ENCODE data around the gene ELANE.
"Not testable (repeated sequence)": the region's sequence is repeated elsewhere in the genome, so short reads cannot be mapped to it uniquely, and the experiment has no call there.

The ELANE gene

GRCh38 chr19:862581-863314 lies 10.6 kb downstream of the ELANE start:
- peak; percentile 70 for DNase-seq (ENCODE audit: low spot score)

GRCh38 chr19:863315-863620 lies 11.2 kb downstream of the ELANE start:
- DNase-seq (ENCODE audit: low spot score), result no peak

GRCh38 chr19:866769-867300 lies 14.7 kb downstream of the ELANE start:
- DNase-seq (ENCODE audit: low spot score), result no peak

- no peak for DNase-seq (ENCODE audit: low spot score)
Measured at GRCh38 chr19:867301-867793, 15.2 kb downstream of the ELANE start.

DNA sequence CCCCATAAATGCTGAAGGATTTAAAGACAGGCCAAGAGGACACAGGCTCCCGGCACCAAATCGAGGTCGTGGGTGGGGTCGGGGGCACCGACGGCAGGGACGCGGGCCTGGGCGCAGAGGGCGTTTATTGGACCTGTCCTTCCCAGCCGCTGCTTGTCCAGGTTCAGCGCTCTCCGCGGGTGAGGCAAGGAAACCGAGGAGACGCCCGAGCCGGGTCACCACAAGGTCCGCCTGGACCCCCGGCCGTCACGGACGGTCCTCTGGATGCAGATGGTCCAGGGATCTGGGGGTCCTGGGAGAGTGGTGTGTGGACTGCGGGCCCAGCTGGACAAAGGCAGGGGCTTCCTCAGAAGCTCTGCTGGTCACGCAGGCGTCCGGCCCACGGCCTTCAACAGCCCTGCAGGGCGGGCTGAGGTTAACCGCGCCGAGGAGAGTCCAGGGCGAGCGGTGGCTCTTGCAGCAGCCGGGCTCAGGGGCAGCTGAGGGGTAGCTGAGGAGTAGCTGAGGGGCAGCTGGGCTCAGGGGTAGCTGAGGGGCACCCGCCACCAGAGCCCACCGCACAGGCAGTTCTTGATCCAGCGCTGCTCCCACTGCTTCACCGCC lies 15.9 kb downstream of the ELANE start:
- DNase-seq (ENCODE audit: low spot score), result no peak

DNA sequence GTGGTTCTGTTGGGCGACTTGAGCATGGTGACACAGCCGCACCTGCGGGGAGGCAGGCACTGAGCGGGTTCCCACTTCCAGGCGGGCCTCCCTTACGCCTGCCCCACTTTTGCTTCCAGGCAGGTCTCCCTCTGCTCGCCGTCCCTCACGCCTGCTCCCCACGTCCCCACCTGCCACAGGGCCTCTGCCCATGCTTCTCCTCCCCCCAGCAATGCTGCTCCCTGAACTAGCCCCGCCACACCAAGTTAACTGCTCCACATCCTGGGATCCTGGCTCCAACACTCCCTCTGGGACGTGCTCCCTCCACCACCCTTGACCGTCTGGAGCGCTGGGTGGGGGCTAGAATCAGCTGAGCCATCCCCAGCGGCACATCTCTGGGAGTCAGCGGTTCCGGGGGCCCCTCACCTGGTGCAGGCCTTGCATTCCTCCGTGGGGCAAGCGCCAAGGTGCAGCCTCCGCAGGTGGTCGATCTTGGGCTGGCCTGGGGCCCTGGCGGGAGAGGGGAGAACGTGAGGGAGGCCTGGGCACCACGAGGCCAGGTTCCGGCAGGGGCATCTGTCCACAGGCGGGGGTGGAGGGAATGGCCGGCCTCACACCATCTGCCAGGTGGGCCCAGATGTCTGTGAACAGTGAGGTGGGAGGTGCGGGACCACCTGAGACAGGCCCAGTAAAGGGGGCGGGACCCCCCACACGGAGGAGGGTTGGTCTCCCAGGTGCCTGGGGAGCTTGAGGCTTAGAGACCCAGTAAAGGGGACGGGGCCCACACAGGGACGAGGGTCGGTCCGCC lies 16.5 kb downstream of the ELANE start:
- DNase-seq (ENCODE audit: low spot score), result no peak

DNA sequence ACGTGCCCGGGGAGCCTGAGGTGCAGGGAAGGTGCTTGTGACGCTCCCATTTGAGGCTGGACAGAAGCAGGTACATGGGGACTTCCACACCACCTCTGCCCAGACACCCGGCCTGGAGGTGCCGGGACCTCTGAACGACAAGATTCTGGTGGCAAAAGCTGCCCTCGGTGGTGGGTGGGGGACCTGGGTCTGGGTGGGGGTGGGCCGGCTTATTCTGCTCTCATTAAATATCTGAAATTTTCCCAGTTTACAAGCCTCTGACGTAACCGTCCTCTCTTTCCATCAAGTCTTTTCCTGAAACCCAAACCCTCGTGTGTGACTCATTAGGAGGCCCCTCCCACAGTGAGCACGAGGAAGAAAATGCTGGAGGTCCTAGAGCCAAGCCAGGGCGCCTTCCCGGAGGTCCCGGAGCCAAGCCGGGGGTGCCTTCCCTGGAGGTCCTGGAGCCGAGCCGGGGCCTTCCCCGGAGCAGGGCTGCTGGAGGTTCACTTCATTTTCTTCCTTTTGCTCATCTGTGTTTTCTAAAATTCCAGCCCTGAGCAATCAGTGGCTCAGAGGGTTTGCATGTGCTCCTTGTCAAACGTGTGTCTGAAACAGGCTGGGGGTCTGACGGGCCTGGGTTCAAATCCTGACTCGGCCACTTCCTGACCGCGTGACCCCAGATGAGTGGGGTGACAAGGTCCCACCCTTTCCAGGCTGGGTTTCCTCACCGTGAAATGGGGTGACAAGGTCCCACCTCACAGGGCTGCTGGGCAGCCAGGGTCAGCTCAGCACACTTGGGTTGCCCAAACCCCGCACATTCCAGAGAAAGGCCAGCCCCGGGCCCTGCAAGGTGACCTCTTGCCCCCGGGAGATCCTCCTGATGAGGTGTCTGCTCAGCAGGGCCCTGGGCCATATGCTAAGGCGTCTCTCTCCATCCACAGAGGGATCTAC lies 17.4 kb downstream of the ELANE start:
- no peak for DNase-seq (ENCODE audit: low spot score)

- no peak for DNase-seq (ENCODE audit: low spot score)
Measured at GRCh38 chr19:870314-870713, 18.2 kb downstream of the ELANE start.

- no peak for DNase-seq (ENCODE audit: low spot score)
Measured at GRCh38 chr19:870963-871401, 18.9 kb downstream of the ELANE start.

GRCh38 chr19:871446-872265 lies 19.6 kb downstream of the ELANE start:
- DNase-seq (ENCODE audit: low spot score), result no peak

DNA sequence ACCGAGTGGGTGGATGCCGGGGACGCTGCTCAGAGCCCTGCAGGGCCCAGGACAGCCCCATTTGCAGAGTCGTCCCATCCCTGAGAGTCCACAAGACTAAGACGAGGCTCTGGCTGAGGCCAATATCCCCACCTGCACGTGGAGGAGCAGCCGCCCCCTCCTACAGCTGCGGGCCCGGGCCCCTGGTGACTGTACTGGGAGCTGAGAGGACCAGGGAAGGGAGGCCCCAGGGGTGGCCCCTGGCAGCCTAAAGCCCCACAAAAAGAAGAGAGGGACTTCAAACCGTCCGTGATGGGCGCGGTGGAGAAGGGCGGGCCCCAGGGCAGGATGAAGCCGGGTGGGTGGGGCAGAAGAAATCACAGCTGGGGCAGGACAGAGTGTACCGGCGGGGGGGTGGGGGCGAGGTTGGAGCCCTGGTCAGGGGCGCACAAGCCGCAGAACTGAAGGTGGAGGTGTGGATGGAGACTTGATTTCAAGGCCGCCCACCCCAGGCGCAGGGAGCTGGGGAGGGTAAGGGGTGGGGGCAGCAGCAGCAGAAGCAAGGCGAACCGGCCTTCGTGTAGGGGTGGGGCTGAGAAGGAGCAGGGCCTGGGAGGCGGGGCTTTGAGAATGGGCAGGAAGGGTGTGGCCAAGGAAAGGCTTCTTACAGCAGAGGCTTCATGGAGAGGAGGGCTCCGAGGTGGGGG lies 20.3 kb downstream of the ELANE start:
- DNase-seq (ENCODE audit: low spot score), result peak; percentile 82

DNA sequence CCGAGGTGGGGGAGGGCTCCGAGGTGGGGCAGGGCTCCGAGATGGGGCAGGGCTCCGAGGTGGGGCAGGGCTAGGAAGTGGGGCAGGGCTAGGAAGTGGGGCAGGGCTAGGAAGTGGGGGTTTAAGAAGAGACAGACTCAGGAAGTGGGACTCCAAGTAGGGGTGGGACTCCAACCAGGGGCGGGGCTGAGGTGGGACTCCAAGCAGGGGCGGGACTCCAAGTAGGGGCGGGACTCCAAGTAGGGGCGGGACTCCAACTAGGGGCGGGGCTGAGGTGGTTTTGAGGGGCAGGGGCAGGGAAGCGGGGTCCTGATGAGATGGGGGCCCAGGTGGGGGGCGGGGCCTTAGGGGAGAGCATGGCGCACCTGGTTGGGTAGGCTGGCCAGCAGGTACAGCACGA lies 21.0 kb downstream of the ELANE start:
- peak; percentile 79 for DNase-seq (ENCODE audit: low spot score)

DNA sequence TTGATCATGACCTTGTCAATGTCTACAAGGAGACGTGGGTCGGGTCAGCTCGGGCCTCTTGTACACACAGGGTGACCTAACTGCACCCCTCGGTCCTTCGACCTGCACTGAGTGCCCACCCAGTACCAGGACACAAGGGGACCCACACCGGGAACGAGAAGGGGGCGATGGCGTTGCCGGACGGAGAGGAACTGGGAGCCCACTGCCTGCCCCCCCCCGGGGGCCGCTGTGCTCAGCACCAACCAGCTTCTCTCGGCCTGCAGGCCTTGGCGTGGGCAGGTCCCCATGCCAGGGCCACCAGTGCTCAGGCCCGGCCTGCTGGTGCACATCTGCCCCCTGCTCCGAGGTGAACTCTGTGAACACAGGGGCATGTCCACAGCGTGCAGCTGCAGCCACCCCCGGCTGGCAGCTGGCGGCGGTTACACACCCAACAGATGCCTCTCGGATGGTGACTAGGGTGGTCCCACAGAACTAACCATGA lies 21.5 kb downstream of the ELANE start:
- DNase-seq (ENCODE audit: low spot score), result no peak

GRCh38 chr19:875265-875879 lies 23.3 kb downstream of the ELANE start:
- no peak for DNase-seq (ENCODE audit: low spot score)

GRCh38 chr19:876089-876488 lies 24.0 kb downstream of the ELANE start:
- no peak for DNase-seq (ENCODE audit: low spot score)

DNA sequence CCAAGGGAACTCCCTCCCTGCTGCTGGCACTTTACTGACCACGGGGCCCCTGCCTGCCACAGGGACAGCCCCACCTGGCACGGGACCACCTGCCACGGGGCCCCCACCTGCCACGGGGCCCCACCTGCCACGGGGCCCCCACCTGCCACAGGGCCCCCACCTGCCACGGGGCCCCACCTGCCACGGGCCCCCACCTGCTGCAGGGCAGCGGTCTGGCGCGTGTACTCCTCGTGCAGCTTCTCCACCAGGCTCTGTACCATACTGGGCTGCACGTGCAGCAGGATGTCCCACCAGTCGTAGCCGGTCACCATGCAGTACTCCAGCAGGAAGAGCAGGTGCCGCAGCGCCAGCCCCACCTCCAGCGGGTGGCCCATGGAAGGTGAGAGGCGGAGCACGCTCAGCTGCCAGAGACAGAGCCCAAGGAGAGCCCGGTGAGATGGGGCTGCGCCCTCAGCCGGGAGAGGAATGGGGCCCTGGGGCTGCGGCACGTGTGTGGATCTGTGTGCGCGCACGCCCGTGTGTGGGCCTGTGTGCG lies 24.7 kb downstream of the ELANE start:
- no peak for DNase-seq (ENCODE audit: low spot score)

- DNase-seq (ENCODE audit: low spot score), result not testable (repeated sequence)
Measured at GRCh38 chr19:877992-878660, 26.0 kb downstream of the ELANE start.

DNA sequence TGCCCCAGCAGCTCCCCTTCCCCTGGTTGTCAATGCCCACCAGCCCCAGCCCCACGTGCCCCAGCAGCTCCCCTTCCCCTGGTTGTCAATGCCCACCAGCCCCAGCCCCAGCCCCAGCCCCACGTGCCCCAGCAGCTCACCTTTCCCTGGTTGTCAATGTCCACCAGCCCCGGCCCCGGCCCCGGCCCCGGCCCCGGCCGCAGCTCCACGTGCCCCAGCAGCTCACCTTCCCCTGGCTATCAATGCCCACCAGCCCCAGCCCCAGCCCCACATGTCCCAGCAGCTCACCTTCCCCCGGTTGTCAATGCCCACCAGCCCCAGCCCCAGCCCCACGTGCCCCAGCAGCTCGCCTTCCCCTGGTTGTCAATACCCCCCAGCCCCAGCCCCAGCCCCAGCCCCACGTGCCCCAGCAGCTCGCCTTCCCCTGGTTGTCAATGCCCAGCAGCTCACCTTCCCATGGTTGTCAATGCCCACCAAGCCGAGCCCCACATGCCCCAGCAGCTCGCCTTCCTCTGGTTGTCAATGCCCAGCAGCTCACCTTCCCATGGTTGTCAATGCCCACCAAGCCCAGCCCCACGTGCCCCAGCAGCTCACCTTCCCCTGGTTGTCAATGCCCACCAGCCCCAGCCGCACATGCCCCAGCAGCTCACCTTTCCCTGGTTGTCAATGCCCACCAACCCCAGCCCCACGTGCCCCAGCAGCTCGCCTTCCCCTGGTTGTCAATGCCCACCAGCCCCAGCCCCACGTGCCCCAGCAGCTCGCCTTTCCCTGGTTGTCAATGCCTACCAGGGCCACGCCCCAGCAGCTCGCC lies 26.9 kb downstream of the ELANE start:
- not testable (repeated sequence) for DNase-seq (ENCODE audit: low spot score)

All from CD4-positive, alpha-beta T cell treated with Interleukin-2 at 100 ng/mL for 4 hours (primary cell).